ENCODE measurements around the gene MDN1. TPM values are rescaled to one million over a fixed set of nuclear protein-coding genes. Genes with fewer than 3 reads are reported as not detected.

The MDN1 gene
- total and polyA plus RNA-seq, 2 of the 8 experiments (the other 6 are each of a cell fraction or from before 2014, with no cell fraction given): 53.5 to 179 TPM

DNA sequence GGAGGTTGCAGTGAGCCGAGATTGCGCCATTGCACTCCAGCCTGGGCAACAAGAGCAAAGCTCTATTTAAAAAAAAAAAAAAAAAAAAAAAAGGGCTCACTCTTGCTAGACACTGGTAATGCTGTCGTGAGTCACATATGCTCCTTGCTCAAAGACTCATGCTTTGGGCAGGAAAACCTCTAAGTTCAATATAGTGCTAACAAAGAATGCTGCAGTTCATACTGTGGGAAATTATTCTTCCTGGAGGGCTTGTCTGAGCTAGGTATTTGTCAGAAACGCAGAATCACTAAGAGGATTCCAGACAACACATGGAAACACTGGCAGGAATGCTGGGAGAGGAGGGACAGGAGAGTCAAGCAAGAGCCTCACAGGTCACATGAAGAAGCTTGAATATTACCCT, 178.8 kb downstream of the MDN1 start:
- no peak overlapping the region for H3K4me2 ChIP-seq (ENCODE audit: insufficient read depth in 1 of 2, low read depth in 2 of 2, low read length in 2 of 2)
- no peak overlapping the region for H3K4ac ChIP-seq (replicated peaks; ENCODE audit: insufficient read length, low read depth, low read length)
- H2AFZ ChIP-seq (ENCODE audit: low read length): no peak overlapping the region
- peaks cover 0 to 3% (median 1%) of the 10 kb centered on the region in 4 experiments; a peak in 1 of 7 replicates for H3K4me1 ChIP-seq (replicated peaks in 1 of 4; ENCODE audit: control insufficient read depth in 3 of 4, insufficient read depth in 4 of 4, low read length in 3 of 4)
- H3K18ac ChIP-seq (ENCODE audit: extremely low read depth, low read length): no peak overlapping the region
- 83% methylated on average over 4 of the region's 4 CpGs; no CpG with 5 or more reads in 1 of the 2 experiments for WGBS, 2 experiments (ENCODE audit: extremely low coverage in 1 of 2, insufficient coverage in 1 of 2, insufficient read length in 1 of 2, insufficient replicate concordance in 2 of 2, low coverage in 1 of 2, low lambda C conversion rate in 2 of 2, missing lambda C conversion rate in 1 of 2)
- peaks cover 0 to 3% of the 10 kb centered on the region in 2 experiments; a peak in 2 of 4 replicates for H3K79me2 ChIP-seq (ENCODE audit: control insufficient read depth in 1 of 2, insufficient read depth in 2 of 2, low read length in 2 of 2)
- CTCF ChIA-PET (ENCODE audit: partially characterized antibody): interaction anchor here (0.6 to 1.3 kb wide), 5 partner anchors 19 to 741 kb away, joined by 3 read pairs; partner anchors contain the start of gene ANKRD6
- no peak overlapping the region for H3K14ac ChIP-seq (ENCODE audit: insufficient read length)
- no peaks in the 10 kb centered on the region for H3K27me3 ChIP-seq (replicated peaks in 1 of 4; ENCODE audit: control insufficient read depth in 3 of 4, extremely low read depth in 1 of 4, insufficient read depth in 3 of 4, low read length in 3 of 4)
- no peak overlapping the region for H4K5ac ChIP-seq (ENCODE audit: insufficient read length, low read depth, low read length)
- no peak overlapping the region for H2BK5ac ChIP-seq (ENCODE audit: low read depth, low read length)
- H2BK12ac ChIP-seq (ENCODE audit: low read depth, low read length): no peak overlapping the region
- no peak overlapping the region for H4K8ac ChIP-seq (ENCODE audit: extremely low read depth, insufficient read depth, low read length)
- H3K36me3 ChIP-seq (ENCODE audit: control insufficient read depth in 2 of 4, insufficient read depth in 4 of 4, low read length in 3 of 4): peaks cover 15 to 53% (median 40%) of the 10 kb centered on the region in 4 experiments
- H3K23me2 ChIP-seq (ENCODE audit: low read depth, low read length): peaks cover 3% of the 10 kb centered on the region; the same call in 1 of the 2 replicates
- no peaks in the 10 kb centered on the region for H3K79me1 ChIP-seq (ENCODE audit: low read depth, low read length)
- peaks cover 0 to 2% of the 10 kb centered on the region in 2 experiments for H4K20me1 ChIP-seq (replicated peaks in 1 of 2; ENCODE audit: control insufficient read depth in 1 of 2, insufficient read depth in 2 of 2, low read length in 2 of 2)
- no peaks in the 10 kb centered on the region for H3K9me3 ChIP-seq (ENCODE audit: insufficient read depth in 2 of 2, low read depth in 1 of 2, low read length in 1 of 2)
- no peak overlapping the region for H3K23ac ChIP-seq (ENCODE audit: insufficient read length)
- H2BK20ac ChIP-seq (ENCODE audit: low read length): no peak overlapping the region
- no peak overlapping the region for H3K9ac ChIP-seq (replicated peaks in 1 of 4; ENCODE audit: extremely low read depth in 1 of 4, low read depth in 3 of 4, low read length in 3 of 4)
- H2BK120ac ChIP-seq (replicated peaks; ENCODE audit: low read depth, low read length): no peak overlapping the region
- no peak overlapping the region for H3K4me3 ChIP-seq (ENCODE audit: extremely low read depth in 1 of 4, insufficient read depth in 2 of 4, low read depth in 3 of 4, low read length in 4 of 4)
- POLR2A ChIA-PET (ENCODE audit: partially characterized antibody): interaction anchor here (0.7 to 0.8 kb wide), 2 partner anchors 16 to 188 kb away, joined by 3 to 4 read pairs; no protein-coding TSS in a partner anchor
- no peak for DNase-seq (ENCODE audit: low read depth in 1 of 2, low spot score in 2 of 2)
- no peak overlapping the region for H2AK5ac ChIP-seq (ENCODE audit: low read depth, low read length)
- no peak overlapping the region for H3K27ac ChIP-seq (ENCODE audit: low read depth, low read length)
- no peak overlapping the region for H2BK15ac ChIP-seq (ENCODE audit: low read length)
- H4K91ac ChIP-seq (replicated peaks; ENCODE audit: insufficient read length, low read length): no peak overlapping the region
- FAIRE-seq: no peak
- no peak overlapping the region for H3K56ac ChIP-seq (replicated peaks; ENCODE audit: insufficient read length, low read depth, low read length)
- TF ChIP-seq, protein P1, sequence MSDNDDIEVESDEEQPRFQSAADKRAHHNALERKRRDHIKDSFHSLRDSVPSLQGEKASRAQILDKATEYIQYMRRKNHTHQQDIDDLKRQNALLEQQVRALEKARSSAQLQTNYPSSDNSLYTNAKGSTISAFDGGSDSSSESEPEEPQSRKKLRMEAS (IDR thresholded peaks at IDR 0.05): no peak
- TF ChIP-seq RXRA (IDR thresholded peaks at IDR 0.05; ENCODE audit: insufficient read depth, low read depth, low read length) (no peak), POLR2AphosphoS5 (IDR thresholded peaks at IDR 0.05; ENCODE audit: low read depth, low read length) (no peak; the same call in 1 of the 2 replicates), TCF12 (IDR thresholded peaks at IDR 0.05; ENCODE audit: low read depth, low read length) (no peak), HDAC2 (IDR thresholded peaks at IDR 0.05; ENCODE audit: borderline replicate concordance in 1 of 2, low read depth in 2 of 2, low read length in 2 of 2) (no peak)
